HAP-1 (cell line): Measurements from ENCODE around the gene FKBP5.
A peak's percentile ranks its signal among the peaks of the same experiment; 100 is the strongest.
"Not testable (repeated sequence)": the region's sequence is repeated elsewhere in the genome, so short reads cannot be mapped to it uniquely, and the experiment has no call there.

Experiments
- DNase-seq, 2 experiments: peaks; one replicate each; pipeline ENCODE4 v3.0.0-alpha.2; 2016 to 2020; ENCODE audit warnings: low spot score in 2 of 2
- H3K27me3 ChIP-seq: fragments of 250-450 bp; sonication (Bioruptor Pico); 2 replicates; pipeline ENCODE4 v1.5.1; 2020; ENCODE audit warnings: low read depth, mild to moderate bottlenecking, moderate library complexity
- H3K36me3 ChIP-seq: fragments of 250-450 bp; sonication (Bioruptor Pico); replicated peaks from 2 replicates; pipeline ENCODE4 v1.5.1; 2020; ENCODE audit warnings: mild to moderate bottlenecking
- H3K4me1 ChIP-seq: fragments of 250-450 bp; sonication (Bioruptor Pico); 2 replicates; pipeline ENCODE4 v1.5.1; 2020; ENCODE audit warnings: mild to moderate bottlenecking
- H3K4me3 ChIP-seq: fragments of 250-450 bp; sonication (Bioruptor Pico); 2 replicates; pipeline ENCODE4 v1.5.1; 2020; ENCODE audit warnings: mild to moderate bottlenecking, moderate library complexity
- H3K9me3 ChIP-seq: fragments of 250-450 bp; sonication (Bioruptor Pico); 2 replicates; pipeline ENCODE4 v1.5.1; 2020; ENCODE audit warnings: mild to moderate bottlenecking, moderate library complexity
- in situ Hi-C: fragments of 300-500 bp; cut with MboI; formaldehyde crosslinking; loops from 3 replicates; pipeline ENCODE4 v1.14.3; 2020; ENCODE audit warnings: low sequenced_read_pairs, inconsistent platforms, mixed read lengths

FKBP5 gene

GRCh38 chr6:35690484-35690883, 1.8 kb upstream of the FKBP5 start:
- DNase-seq, result no peak
- Histone ChIP-seq H3K9me3 (no peaks in the 10 kb centered on the region; the same call in 1 of the 2 replicates), H3K4me1 (peaks cover 4% of the 10 kb centered on the region), H3K36me3 (no peaks in the 10 kb centered on the region), H3K27me3 (no peaks in the 10 kb centered on the region), H3K4me3 (no peak overlapping the region)
- in situ Hi-C loops, result no loop called here

GRCh38 chr6:35690006-35690405, 1.3 kb upstream of the FKBP5 start:
- H3K4me1 ChIP-seq, DNase-seq, in situ Hi-C loops, H3K36me3 ChIP-seq, H3K9me3 ChIP-seq, H3K4me3 ChIP-seq, H3K27me3 ChIP-seq: not testable (repeated sequence)

DNA sequence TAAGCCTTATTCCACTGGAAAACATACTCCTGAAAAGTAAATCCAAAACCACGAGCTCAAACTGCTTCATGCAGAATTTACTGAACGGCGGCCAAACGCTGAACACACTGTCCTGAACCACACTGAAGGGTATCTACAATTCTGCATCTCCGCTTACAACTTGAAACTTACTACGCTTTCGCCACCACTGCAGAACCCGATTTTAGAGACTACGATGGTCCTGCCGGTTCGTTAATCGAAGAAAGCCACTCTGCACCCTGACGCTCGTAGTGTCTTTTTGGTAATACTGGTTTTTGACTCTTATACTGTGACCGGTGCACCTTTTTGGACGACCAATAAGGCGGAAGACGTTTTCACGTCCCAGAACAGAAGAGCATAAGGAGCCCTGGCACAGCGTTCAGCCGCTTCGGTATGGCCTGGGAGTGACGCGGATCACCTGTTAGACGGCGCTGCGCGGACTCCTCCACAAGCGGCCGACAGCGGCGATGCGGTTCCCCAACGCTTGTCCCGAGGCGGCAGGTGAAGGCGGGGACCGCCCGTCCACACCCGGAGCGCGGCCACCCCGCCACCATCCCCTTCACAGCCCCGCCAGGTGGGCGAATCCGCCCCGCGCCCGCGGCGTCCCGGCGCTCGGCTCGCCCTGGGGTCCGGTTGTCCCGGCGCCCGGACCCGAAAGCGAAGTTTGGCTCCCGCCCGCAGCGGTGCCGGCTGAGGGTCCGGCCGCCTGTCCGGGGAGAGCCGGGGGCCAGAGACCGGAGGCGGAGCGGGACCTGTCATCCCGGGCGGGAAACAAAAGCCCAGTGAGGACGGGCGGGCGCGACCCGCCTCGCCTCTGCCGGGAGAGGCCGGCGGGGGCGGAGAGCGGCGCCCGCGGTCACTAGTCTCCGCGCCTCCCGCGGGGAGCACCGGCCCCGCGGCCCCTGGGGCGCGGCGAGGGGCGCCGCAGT, 784 bp downstream of the FKBP5 start:
- H3K27me3 ChIP-seq, result no peaks in the 10 kb centered on the region
- H3K36me3 ChIP-seq, result no peaks in the 10 kb centered on the region
- peaks cover 4% of the 10 kb centered on the region for H3K4me1 ChIP-seq
- H3K9me3 ChIP-seq, result no peaks in the 10 kb centered on the region
- peak overlapping the region; percentile 60 for H3K4me3 ChIP-seq
- in situ Hi-C loops, result no loop called here
- DNase-seq, result peak; percentile 61 to 70

- Histone ChIP-seq H3K36me3 (no peaks in the 10 kb centered on the region), H3K4me1 (peaks cover 4% of the 10 kb centered on the region), H3K9me3 (no peaks in the 10 kb centered on the region), H3K4me3 (peak overlapping the region; percentile 60), H3K27me3 (no peaks in the 10 kb centered on the region)
- in situ Hi-C loops, result no loop called here
- no peak for DNase-seq
These were observed 1.7 kb downstream of the FKBP5 start for GRCh38 chr6:35686873-35687555.

DNA sequence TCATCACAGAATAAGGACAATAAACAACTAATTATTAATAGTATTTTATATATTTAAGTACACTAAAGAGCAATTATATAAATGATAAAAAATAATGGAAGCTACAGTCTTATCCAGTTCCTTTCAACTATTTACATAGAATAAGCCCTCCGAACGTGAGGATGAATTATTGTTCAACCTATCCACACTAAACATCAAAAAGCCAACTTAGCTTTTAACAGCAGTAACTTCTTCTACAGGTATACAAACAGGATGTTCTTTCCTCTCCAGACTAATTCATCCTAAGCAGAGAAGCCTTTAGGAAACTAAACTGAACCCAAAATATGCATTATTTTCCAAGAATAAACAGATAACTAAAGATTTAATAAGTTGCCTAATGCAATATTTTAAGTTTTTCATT, 2.3 kb downstream of the FKBP5 start:
- Histone ChIP-seq H3K36me3 (no peaks in the 10 kb centered on the region), H3K4me3 (peak overlapping the region; percentile 60), H3K9me3 (no peaks in the 10 kb centered on the region), H3K4me1 (peaks cover 4% of the 10 kb centered on the region), H3K27me3 (no peaks in the 10 kb centered on the region)
- in situ Hi-C loops, result no loop called here
- DNase-seq, result no peak

- no peaks in the 10 kb centered on the region; the same call in 1 of the 2 replicates for H3K36me3 ChIP-seq
- in situ Hi-C loops, result no loop called here
These were observed 5.4 kb downstream of the FKBP5 start for GRCh38 chr6:35683267-35683666.

DNA sequence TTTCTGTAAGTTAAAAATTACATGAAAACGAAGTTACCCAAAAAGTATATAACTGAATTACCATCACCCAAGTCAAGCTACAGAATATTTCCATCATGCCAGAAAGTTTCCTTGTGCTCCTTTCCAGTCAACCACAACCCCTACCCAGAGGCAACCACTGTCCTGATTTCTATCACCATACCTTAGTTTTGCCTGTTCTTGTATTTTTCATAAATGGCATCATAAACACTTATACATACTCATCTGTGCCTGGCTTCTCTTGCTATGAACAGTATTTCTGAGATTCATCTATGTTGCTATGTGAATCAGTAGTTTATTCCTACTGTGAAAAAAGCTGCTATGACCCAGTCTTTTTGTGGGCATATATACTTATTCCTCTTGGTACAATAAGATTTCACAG, 7.4 kb downstream of the FKBP5 start:
- no peaks in the 10 kb centered on the region for H3K27me3 ChIP-seq
- no peak for DNase-seq
- no peaks in the 10 kb centered on the region; the same call in 1 of the 2 replicates for H3K36me3 ChIP-seq
- H3K9me3 ChIP-seq, result no peaks in the 10 kb centered on the region
- peaks cover 9% of the 10 kb centered on the region for H3K4me1 ChIP-seq
- no peak overlapping the region for H3K4me3 ChIP-seq
- in situ Hi-C loops, result no loop called here

More at GRCh38 chr6:35683267-35683666, 5.4 kb downstream of the FKBP5 start:
- Histone ChIP-seq H3K4me3 (no peak overlapping the region), H3K27me3 (no peaks in the 10 kb centered on the region), H3K9me3 (no peaks in the 10 kb centered on the region), H3K4me1 (peaks cover 3% of the 10 kb centered on the region)
- no peak for DNase-seq

DNA sequence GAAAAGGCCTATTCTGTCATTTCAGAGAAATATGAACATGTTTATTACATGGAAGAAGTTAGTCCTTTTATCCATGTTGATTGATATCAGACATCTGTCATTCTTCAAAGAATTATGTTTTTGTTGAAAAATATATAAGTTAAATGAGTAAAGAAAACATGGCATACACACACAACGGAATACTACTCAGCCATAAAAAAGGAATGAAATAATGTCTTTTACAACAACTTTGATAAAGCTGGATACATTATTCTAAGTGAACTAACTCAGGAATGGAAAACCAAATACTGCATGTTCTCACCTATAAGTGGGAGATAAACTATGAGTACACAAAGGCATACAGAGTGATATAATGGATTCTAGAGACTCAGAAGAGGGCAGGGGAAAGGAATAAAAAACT, 9.3 kb downstream of the FKBP5 start:
- DNase-seq, result no peak
- H3K9me3 ChIP-seq, result no peaks in the 10 kb centered on the region
- H3K4me1 ChIP-seq, result peaks cover 19% of the 10 kb centered on the region
- no peak overlapping the region for H3K4me3 ChIP-seq
- H3K27me3 ChIP-seq, result no peaks in the 10 kb centered on the region
- H3K36me3 ChIP-seq, result no peaks in the 10 kb centered on the region; the same call in 1 of the 2 replicates
- in situ Hi-C loops, result no loop called here

- no peaks in the 10 kb centered on the region for H3K27me3 ChIP-seq
- in situ Hi-C loops, result no loop called here
- peaks cover 19% of the 10 kb centered on the region for H3K4me1 ChIP-seq
- DNase-seq, result no peak
- no peak overlapping the region for H3K4me3 ChIP-seq
- H3K9me3 ChIP-seq, result no peaks in the 10 kb centered on the region
- H3K36me3 ChIP-seq, result no peaks in the 10 kb centered on the region; the same call in 1 of the 2 replicates
These were observed 9.9 kb downstream of the FKBP5 start for GRCh38 chr6:35678814-35679213.

DNA sequence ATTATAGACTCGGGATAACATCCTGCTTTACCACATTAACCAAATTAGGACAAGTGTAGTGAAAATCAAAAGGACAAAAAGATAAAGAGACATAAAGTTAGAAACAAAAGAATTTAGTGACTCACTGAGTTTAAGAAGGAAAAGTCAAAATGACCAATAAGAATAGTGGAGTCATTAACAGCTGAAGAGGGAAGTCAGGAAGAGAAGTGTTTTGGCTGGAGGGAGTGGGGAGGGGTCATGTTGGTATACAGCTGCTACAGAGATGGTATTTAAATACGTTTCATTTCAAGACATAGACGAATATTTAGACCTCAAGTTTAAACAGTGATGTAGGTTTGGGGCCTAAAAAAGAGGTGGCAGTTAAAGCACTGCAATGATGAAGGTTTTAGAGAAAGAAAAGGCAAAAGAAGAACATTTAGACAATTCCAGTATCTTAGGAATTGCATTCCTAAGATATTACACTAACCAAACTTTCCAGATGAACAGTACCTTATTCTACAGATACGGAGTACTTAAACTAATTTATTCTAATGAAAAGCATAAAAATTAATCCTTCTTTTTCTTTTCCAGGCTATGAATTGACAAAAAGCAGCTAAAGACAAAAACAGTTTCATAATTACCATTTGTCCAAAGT, 10.6 kb downstream of the FKBP5 start:
- H3K4me3 ChIP-seq, result no peak overlapping the region
- H3K9me3 ChIP-seq, result no peaks in the 10 kb centered on the region
- no peaks in the 10 kb centered on the region for H3K27me3 ChIP-seq
- no peaks in the 10 kb centered on the region; the same call in 1 of the 2 replicates for H3K36me3 ChIP-seq
- in situ Hi-C loops, result no loop called here
- no peak for DNase-seq
- peaks cover 19% of the 10 kb centered on the region for H3K4me1 ChIP-seq

DNA sequence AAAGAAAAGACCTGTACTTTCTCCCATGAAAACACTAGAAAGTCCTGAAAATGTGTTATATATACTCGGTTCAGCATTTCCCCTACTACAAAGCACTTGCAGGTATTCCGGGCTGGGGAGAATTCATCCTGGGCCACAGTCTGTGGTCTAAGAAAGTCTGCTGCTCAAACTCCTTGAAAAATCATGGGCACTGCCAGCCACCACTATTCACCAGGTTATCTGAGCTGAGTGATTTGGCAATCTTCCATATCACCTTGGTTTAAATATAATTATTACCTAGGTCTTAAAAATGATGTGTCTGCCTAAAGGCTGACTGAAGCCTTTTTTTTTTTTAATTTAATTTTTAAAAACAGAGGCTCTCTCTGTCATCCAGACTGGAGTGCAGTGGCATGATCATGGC, 11.3 kb downstream of the FKBP5 start:
- in situ Hi-C loops, result no loop called here
- no peak for DNase-seq

DNA sequence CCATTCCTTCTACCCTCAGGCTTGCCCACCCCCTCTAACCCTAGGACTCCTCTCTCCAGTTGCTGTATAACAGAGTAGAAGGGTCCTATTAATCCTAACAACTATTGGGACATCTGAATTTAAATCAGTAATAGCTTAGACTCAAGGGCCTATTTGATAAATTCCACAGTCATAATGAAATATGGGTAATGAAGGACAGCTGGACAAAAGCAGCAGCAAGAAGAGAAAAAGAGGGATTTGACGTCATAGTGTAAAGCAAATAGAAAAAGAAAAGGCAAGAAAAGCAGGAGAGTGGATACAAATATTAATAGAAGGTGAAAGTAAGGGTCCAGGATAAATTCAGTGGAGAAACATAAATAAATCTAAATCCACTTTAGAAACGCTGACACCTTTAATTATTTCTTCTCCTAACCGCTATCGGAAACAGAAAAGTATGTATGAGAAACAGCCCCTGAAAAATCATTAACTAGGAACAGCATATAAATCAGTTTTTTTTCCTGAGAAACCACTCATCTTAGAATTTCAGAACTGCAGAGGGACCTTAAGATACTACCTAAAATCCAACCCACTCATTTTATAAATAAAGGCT, 12.8 kb downstream of the FKBP5 start:
- Histone ChIP-seq H3K9me3 (no peaks in the 10 kb centered on the region), H3K36me3 (no peaks in the 10 kb centered on the region; the same call in 1 of the 2 replicates), H3K4me3 (no peak overlapping the region), H3K4me1 (peaks cover 19% of the 10 kb centered on the region), H3K27me3 (no peaks in the 10 kb centered on the region)
- in situ Hi-C loops, result no loop called here
- DNase-seq, result peak in 1 of 2 experiments; percentile 63

More for the DNA sequence above, 11.3 kb downstream of the FKBP5 start:
- peaks cover 19% of the 10 kb centered on the region for H3K4me1 ChIP-seq
- no peak overlapping the region for H3K4me3 ChIP-seq
- H3K27me3 ChIP-seq, result no peaks in the 10 kb centered on the region
- H3K9me3 ChIP-seq, result no peaks in the 10 kb centered on the region
- H3K36me3 ChIP-seq, result no peaks in the 10 kb centered on the region; the same call in 1 of the 2 replicates

DNA sequence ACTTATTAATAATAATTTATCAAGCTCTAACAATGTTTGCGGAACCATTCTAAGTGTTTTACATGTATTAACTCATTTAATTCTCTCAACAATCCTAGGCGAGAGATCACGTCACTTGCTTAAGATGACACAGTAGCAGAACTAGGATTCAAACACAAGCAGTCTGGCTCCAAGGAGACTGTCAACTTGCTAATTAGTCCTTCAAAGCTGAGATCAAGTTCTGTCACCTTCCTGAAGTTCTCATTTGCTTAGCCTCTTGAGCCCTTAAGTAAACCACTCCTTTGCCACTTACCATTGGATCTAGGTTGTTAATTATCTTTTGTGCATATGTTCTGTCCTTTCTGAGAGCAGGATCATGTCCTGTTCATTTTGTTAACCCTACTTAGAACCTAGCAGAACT, 14.1 kb downstream of the FKBP5 start:
- H3K36me3 ChIP-seq, result no peaks in the 10 kb centered on the region; the same call in 1 of the 2 replicates
- H3K4me3 ChIP-seq, result no peak overlapping the region
- in situ Hi-C loops, result no loop called here
- no peaks in the 10 kb centered on the region for H3K9me3 ChIP-seq
- no peaks in the 10 kb centered on the region for H3K27me3 ChIP-seq
- H3K4me1 ChIP-seq, result peaks cover 16% of the 10 kb centered on the region
- no peak for DNase-seq
